ENCODE data around the gene TACC2. TPM values are rescaled to one million over a fixed set of nuclear protein-coding genes. Genes with fewer than 3 reads are reported as not detected.

TACC2 gene
- total RNA-seq, 1 donor from 2014 or later, result 71.2 TPM

DNA sequence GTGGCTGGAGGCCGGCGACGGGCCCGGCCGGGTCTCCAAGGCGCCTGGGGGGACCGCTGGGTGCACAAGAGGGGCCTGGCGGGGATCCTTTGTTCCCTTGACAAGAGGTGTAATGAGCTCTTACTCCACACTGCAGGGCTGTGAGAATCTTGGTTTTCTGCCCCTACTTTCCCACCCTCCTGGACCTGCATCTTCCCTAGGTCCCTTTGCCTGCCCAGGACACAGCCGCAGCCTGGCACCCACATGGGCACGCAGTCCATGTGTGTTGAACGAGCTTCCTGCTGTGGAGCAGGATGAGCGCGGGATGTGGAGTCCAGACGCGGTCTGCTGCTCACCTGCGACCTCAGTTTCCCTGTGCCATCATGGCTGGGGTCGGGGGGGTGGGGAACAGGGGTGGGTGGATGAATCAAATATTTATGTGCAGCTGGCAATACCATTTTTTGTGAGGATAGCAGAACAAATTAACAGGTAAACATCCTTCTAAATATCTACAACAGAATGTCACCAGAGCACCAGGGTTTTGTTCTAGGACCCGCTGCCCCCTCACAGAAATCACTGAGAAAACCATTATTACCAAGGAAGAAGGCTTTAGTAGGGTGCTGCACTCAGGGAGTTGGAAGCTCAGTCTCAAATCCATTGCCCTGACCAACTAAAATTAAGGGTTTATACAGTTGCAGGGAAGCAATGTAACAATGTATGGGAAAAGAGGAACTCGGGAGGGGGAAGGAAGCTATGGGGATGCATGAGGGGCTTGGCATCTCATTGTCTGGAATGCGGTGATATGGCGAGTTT lies 13.5 kb upstream of the TACC2 start:
- H3K4me3 Mint-ChIP-seq, result peak overlapping the region; percentile 80
- H3K27me3 Mint-ChIP-seq, result no peaks in the 10 kb centered on the region
- no peak for DNase-seq (ENCODE audit: extremely low spot score, unreplicated experiment)
- peaks cover 11% of the 10 kb centered on the region for H3K4me1 Mint-ChIP-seq (ENCODE audit: unreplicated experiment)
- H3K27ac Mint-ChIP-seq, result no peak overlapping the region
- peaks cover 15% of the 10 kb centered on the region for H3K36me3 Mint-ChIP-seq
- TF ChIP-seq, protein P1, sequence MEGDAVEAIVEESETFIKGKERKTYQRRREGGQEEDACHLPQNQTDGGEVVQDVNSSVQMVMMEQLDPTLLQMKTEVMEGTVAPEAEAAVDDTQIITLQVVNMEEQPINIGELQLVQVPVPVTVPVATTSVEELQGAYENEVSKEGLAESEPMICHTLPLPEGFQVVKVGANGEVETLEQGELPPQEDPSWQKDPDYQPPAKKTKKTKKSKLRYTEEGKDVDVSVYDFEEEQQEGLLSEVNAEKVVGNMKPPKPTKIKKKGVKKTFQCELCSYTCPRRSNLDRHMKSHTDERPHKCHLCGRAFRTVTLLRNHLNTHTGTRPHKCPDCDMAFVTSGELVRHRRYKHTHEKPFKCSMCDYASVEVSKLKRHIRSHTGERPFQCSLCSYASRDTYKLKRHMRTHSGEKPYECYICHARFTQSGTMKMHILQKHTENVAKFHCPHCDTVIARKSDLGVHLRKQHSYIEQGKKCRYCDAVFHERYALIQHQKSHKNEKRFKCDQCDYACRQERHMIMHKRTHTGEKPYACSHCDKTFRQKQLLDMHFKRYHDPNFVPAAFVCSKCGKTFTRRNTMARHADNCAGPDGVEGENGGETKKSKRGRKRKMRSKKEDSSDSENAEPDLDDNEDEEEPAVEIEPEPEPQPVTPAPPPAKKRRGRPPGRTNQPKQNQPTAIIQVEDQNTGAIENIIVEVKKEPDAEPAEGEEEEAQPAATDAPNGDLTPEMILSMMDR (conservative IDR thresholded peaks at IDR 0.05), result peak; percentile 71
- no peaks in the 10 kb centered on the region for H3K9me3 Mint-ChIP-seq

GRCh38 chr10:121976607-121977006 lies 12.4 kb upstream of the TACC2 start:
- no peak for DNase-seq (ENCODE audit: extremely low spot score, unreplicated experiment)
- H3K4me1 Mint-ChIP-seq (ENCODE audit: unreplicated experiment), result peaks cover 11% of the 10 kb centered on the region
- TF ChIP-seq, protein P1 (conservative IDR thresholded peaks at IDR 0.05), result no peak
- no peaks in the 10 kb centered on the region for H3K27me3 Mint-ChIP-seq
- H3K27ac Mint-ChIP-seq, result no peak overlapping the region
- H3K4me3 Mint-ChIP-seq, result peak overlapping the region; percentile 60
- peaks cover 12% of the 10 kb centered on the region for H3K36me3 Mint-ChIP-seq
- no peaks in the 10 kb centered on the region for H3K9me3 Mint-ChIP-seq

GRCh38 chr10:121978511-121978910 lies 10.5 kb upstream of the TACC2 start:
- H3K9me3 Mint-ChIP-seq, result no peaks in the 10 kb centered on the region
- H3K4me1 Mint-ChIP-seq (ENCODE audit: unreplicated experiment), result peaks cover 1% of the 10 kb centered on the region

GRCh38 chr10:121981346-121981745 lies 7.6 kb upstream of the TACC2 start:
- TF ChIP-seq, protein P1 (conservative IDR thresholded peaks at IDR 0.05), result no peak
- Mint-ChIP-seq H3K4me1 (ENCODE audit: unreplicated experiment) (no peaks in the 10 kb centered on the region), H3K27me3 (no peaks in the 10 kb centered on the region), H3K36me3 (peaks cover 3% of the 10 kb centered on the region), H3K9me3 (no peaks in the 10 kb centered on the region), H3K27ac (no peak overlapping the region), H3K4me3 (no peak overlapping the region)
- DNase-seq (ENCODE audit: extremely low spot score, unreplicated experiment), result no peak

More at GRCh38 chr10:121978511-121978910, 10.5 kb upstream of the TACC2 start:
- no peak overlapping the region for H3K4me3 Mint-ChIP-seq
- peaks cover 5% of the 10 kb centered on the region for H3K36me3 Mint-ChIP-seq
- TF ChIP-seq, protein P1 (conservative IDR thresholded peaks at IDR 0.05), result no peak
- no peaks in the 10 kb centered on the region for H3K27me3 Mint-ChIP-seq
- no peak overlapping the region for H3K27ac Mint-ChIP-seq
- DNase-seq (ENCODE audit: extremely low spot score, unreplicated experiment), result no peak

GRCh38 chr10:121983852-121984251 lies 5.1 kb upstream of the TACC2 start:
- TF ChIP-seq, protein P1 (conservative IDR thresholded peaks at IDR 0.05), result no peak
- H3K27ac Mint-ChIP-seq, result no peak overlapping the region
- H3K4me1 Mint-ChIP-seq (ENCODE audit: unreplicated experiment), result peaks cover 4% of the 10 kb centered on the region
- no peak overlapping the region for H3K4me3 Mint-ChIP-seq
- H3K27me3 Mint-ChIP-seq, result no peaks in the 10 kb centered on the region
- DNase-seq (ENCODE audit: extremely low spot score, unreplicated experiment), result no peak
- no peaks in the 10 kb centered on the region for H3K36me3 Mint-ChIP-seq
- H3K9me3 Mint-ChIP-seq, result peaks cover 12% of the 10 kb centered on the region
